ENCODE measurements around the gene POLR1G.

Gene POLR1G

DNA sequence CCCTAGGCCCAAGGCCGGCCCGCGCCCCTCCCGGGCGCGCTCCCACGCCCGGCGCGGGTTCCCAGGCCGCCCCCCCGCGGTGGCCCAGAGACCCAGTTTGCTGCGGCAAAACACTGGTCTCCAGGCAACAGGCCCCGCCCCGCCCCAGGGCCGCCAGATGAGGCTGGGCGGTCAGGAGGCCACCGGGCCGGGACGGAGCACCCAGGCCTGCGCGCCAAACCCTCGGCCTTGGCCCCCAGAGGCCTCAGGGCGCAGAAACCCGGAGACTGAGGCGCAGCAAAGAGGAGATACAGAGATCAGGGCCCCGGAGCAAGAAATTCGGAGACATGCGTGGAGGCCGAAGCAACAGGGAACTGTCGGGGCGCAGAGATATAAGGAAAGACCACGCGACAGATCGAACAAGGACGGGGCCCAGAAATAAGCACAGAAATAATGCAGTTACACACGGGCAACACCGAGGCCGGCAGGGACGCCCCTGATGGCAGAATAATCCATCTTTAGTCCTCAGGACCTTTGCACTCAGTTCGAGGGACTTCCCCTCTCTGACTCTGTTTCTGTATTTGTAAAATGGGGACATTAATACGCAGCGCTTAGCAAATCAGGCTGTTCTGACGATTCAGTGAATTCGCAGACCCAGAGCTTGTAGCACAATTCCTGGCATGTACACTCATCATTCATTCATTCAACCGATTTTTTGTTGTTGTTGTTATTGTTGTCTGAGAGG lies 38.0 kb downstream of the POLR1G start:
- TF ChIP-seq EGR1 (IDR thresholded peaks at IDR 0.05) (0 out of 2 replicates have a peak, but pooled peaks have one; percentile 11), TCF12 (IDR thresholded peaks at IDR 0.05; ENCODE audit: low read depth) (no peak)
- TF ChIP-seq, protein P1, sequence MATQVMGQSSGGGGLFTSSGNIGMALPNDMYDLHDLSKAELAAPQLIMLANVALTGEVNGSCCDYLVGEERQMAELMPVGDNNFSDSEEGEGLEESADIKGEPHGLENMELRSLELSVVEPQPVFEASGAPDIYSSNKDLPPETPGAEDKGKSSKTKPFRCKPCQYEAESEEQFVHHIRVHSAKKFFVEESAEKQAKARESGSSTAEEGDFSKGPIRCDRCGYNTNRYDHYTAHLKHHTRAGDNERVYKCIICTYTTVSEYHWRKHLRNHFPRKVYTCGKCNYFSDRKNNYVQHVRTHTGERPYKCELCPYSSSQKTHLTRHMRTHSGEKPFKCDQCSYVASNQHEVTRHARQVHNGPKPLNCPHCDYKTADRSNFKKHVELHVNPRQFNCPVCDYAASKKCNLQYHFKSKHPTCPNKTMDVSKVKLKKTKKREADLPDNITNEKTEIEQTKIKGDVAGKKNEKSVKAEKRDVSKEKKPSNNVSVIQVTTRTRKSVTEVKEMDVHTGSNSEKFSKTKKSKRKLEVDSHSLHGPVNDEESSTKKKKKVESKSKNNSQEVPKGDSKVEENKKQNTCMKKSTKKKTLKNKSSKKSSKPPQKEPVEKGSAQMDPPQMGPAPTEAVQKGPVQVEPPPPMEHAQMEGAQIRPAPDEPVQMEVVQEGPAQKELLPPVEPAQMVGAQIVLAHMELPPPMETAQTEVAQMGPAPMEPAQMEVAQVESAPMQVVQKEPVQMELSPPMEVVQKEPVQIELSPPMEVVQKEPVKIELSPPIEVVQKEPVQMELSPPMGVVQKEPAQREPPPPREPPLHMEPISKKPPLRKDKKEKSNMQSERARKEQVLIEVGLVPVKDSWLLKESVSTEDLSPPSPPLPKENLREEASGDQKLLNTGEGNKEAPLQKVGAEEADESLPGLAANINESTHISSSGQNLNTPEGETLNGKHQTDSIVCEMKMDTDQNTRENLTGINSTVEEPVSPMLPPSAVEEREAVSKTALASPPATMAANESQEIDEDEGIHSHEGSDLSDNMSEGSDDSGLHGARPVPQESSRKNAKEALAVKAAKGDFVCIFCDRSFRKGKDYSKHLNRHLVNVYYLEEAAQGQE (IDR thresholded peaks at IDR 0.05; ENCODE audit: low read depth): no peak

DNA sequence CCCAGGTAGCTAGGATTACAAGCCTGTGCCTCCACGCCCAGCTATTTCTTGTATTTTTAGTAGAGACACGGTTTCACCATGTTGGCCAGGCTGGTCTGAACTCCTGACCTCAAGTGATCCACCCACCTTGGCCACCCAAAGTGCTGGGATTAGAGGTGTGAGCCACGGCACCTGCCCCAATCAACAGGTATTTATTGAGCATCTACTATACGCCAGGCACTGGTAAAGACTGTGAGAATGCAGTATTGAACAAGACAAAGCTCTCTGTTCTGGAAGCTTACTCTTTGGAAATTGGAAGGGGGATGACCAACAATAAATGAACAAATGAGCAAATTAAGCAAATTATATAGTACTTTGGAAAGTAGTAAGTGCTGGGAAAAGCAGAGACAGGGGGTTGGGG lies 38.7 kb downstream of the POLR1G start:
- TF ChIP-seq EGR1 (IDR thresholded peaks at IDR 0.05): no peak
- TF ChIP-seq ZBTB7A (IDR thresholded peaks at IDR 0.05; ENCODE audit: low read depth): no peak
- TF ChIP-seq FOXM1 (IDR thresholded peaks at IDR 0.05; ENCODE audit: borderline replicate concordance, low read depth): no peak
- TF ChIP-seq, protein P2, sequence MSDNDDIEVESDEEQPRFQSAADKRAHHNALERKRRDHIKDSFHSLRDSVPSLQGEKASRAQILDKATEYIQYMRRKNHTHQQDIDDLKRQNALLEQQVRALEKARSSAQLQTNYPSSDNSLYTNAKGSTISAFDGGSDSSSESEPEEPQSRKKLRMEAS (IDR thresholded peaks at IDR 0.05): no peak
- no peak for TF ChIP-seq YY1 (IDR thresholded peaks at IDR 0.05; ENCODE audit: low read depth)
- TF ChIP-seq, protein P3, sequence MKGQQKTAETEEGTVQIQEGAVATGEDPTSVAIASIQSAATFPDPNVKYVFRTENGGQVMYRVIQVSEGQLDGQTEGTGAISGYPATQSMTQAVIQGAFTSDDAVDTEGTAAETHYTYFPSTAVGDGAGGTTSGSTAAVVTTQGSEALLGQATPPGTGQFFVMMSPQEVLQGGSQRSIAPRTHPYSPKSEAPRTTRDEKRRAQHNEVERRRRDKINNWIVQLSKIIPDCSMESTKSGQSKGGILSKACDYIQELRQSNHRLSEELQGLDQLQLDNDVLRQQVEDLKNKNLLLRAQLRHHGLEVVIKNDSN (IDR thresholded peaks at IDR 0.05): no peak
- TF ChIP-seq RAD21 (IDR thresholded peaks at IDR 0.05; ENCODE audit: low read depth): no peak
- TF ChIP-seq, protein P1 (IDR thresholded peaks at IDR 0.05; ENCODE audit: low read depth): no peak
- TF ChIP-seq EP300 (IDR thresholded peaks at IDR 0.05; ENCODE audit: borderline replicate concordance): no peak
- TF ChIP-seq NFIC (IDR thresholded peaks at IDR 0.05): no peak

DNA sequence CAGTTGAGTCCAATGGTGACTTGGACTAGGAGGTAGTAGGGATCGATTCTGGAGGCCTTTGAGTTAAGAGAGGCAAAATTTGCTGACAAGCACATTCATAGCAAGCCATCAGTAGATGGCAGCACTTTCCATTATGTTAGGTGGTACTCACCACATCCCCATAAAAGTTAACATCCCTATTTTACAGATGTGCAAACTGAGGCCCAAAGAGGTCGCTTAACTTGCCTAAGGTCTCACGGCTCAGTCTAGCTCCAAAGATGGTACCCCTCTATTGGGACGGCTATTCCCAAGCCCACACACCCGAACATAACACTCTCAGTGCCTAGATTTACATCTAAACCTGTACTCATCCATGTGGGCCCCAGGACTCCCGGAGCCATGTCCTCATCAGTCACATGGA lies 39.9 kb downstream of the POLR1G start:
- no peak for TF ChIP-seq CREB1 (IDR thresholded peaks at IDR 0.05; ENCODE audit: low read depth)
- TF ChIP-seq, protein P1 (IDR thresholded peaks at IDR 0.05; ENCODE audit: low read depth): no peak
- no peak for TF ChIP-seq ZBTB7A (IDR thresholded peaks at IDR 0.05; ENCODE audit: low read depth)
- peak; percentile 38; the same call in 1 of the 2 replicates for TF ChIP-seq RAD21 (IDR thresholded peaks at IDR 0.05; ENCODE audit: low read depth)
- no peak for TF ChIP-seq TEAD4 (IDR thresholded peaks at IDR 0.05)

DNA sequence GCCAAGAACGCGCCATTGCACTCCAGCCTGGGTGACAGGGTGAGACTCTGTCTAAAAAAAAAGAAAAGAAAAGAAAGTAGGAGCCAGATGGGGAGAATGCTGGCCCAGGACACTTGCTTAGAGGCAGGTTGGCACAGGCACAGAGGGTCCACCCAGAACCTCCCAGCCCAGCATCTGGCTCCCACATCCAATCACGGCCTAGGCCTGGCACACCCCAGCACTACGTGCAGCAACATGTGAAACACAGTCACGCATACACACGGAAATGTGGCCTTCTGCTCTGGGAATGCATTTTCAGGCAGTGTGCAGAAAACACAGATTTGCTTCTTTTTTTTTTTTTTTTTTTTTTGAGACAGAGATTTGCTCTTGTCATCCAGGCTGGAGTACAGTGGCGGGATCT lies 40.5 kb downstream of the POLR1G start:
- TF ChIP-seq TEAD4 (IDR thresholded peaks at IDR 0.05): no peak
- TF ChIP-seq FOXM1 (IDR thresholded peaks at IDR 0.05; ENCODE audit: borderline replicate concordance, low read depth): no peak
- no peak for TF ChIP-seq ZBTB7A (IDR thresholded peaks at IDR 0.05; ENCODE audit: low read depth)
- no peak for TF ChIP-seq EP300 (IDR thresholded peaks at IDR 0.05; ENCODE audit: borderline replicate concordance)
- TF ChIP-seq, protein P2 (IDR thresholded peaks at IDR 0.05): no peak
- TF ChIP-seq, protein P3 (IDR thresholded peaks at IDR 0.05): no peak
- no peak for TF ChIP-seq CREB1 (IDR thresholded peaks at IDR 0.05; ENCODE audit: low read depth)
- TF ChIP-seq TCF12 (IDR thresholded peaks at IDR 0.05; ENCODE audit: low read depth): no peak
- no peak for TF ChIP-seq YY1 (IDR thresholded peaks at IDR 0.05; ENCODE audit: low read depth)
- no peak for TF ChIP-seq TAF1 (IDR thresholded peaks at IDR 0.05; ENCODE audit: low read depth)
- no peak for TF ChIP-seq NFIC (IDR thresholded peaks at IDR 0.05)
- TF ChIP-seq RAD21 (IDR thresholded peaks at IDR 0.05; ENCODE audit: low read depth): no peak
- no peak for TF ChIP-seq CEBPB (IDR thresholded peaks at IDR 0.05)
- TF ChIP-seq EGR1 (IDR thresholded peaks at IDR 0.05): no peak
- TF ChIP-seq, protein P1 (IDR thresholded peaks at IDR 0.05; ENCODE audit: low read depth): no peak

Data from Ishikawa (cell line).